Breast epithelium (tissue), 3 donors: ENCODE measurements around the gene DNM3.

Source experiments
- POLR2AphosphoS5 ChIP-seq, 3 donors: sonication (generic); formaldehyde crosslinking; IDR thresholded peaks; one replicate each; pipeline ENCODE4 v1.6.1; 2017; ENCODE audit warnings: antibody characterized with exemption in 3 of 3
- TF ChIP-seq, protein P1 (sequence below), 3 donors: fragments of 450-650 bp; IDR thresholded peaks; one replicate each; pipeline ENCODE4 v1.5.1; 2016 to 2017; ENCODE audit warnings: antibody characterized with exemption in 3 of 3, mild to moderate bottlenecking in 3 of 3, moderate library complexity in 3 of 3

DNA sequence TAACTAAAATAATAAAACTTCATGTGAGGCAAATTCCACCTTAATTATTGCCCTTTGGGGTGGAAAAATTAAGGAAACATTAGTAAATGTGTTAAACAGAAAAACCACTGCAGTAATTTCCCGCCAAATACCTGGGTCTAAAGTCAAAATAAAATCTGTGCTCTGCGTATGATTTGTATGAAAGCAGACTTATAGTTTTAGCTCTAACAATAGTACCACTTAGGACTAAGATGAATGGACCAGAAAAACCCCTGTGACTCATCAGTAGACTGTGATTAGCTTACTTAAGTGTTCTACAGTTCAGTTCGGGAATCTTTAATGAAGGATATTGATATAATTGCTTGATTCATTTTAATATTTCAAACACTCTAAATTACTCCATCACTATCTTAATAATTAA is 555.9 kb downstream of the DNM3 start:
- TF ChIP-seq, protein P1, sequence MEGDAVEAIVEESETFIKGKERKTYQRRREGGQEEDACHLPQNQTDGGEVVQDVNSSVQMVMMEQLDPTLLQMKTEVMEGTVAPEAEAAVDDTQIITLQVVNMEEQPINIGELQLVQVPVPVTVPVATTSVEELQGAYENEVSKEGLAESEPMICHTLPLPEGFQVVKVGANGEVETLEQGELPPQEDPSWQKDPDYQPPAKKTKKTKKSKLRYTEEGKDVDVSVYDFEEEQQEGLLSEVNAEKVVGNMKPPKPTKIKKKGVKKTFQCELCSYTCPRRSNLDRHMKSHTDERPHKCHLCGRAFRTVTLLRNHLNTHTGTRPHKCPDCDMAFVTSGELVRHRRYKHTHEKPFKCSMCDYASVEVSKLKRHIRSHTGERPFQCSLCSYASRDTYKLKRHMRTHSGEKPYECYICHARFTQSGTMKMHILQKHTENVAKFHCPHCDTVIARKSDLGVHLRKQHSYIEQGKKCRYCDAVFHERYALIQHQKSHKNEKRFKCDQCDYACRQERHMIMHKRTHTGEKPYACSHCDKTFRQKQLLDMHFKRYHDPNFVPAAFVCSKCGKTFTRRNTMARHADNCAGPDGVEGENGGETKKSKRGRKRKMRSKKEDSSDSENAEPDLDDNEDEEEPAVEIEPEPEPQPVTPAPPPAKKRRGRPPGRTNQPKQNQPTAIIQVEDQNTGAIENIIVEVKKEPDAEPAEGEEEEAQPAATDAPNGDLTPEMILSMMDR (IDR thresholded peaks at IDR 0.05): no peak
- no peak for TF ChIP-seq POLR2AphosphoS5 (IDR thresholded peaks at IDR 0.05)
